ENCODE measurements around the gene COLEC12. TPM values are rescaled to one million over a fixed set of nuclear protein-coding genes. Genes with fewer than 3 reads are reported as not detected.

COLEC12 gene
- total RNA-seq, 1 experiment from 2014 or later = not detected

GRCh38 chr18:457521-458412, 42.7 kb downstream of the COLEC12 start (continued):
- TF ChIP-seq REST (IDR thresholded peaks at IDR 0.05; ENCODE audit: low read depth) (no peak), CTCF (IDR thresholded peaks at IDR 0.05 in 2 of 3, conservative IDR thresholded peaks at IDR 0.05 in 1 of 3; ENCODE audit: borderline replicate concordance in 1 of 3, insufficient read depth in 1 of 3, low read depth in 2 of 3, low read length in 2 of 3) (no peak), FOSL1 (IDR thresholded peaks at IDR 0.05; ENCODE audit: low read depth) (no peak)

- H3K36me3 ChIP-seq (ENCODE audit: control insufficient read depth in 1 of 2, insufficient read depth in 2 of 2, low read length in 2 of 2) = no peaks in the 10 kb centered on the region
- no peak overlapping the region for H3K27ac ChIP-seq (ENCODE audit: low read depth, low read length)
- no peak overlapping the region for H3K4me3 ChIP-seq (replicated peaks in 1 of 2; ENCODE audit: low read depth in 1 of 2, low read length in 2 of 2)
- no peaks in the 10 kb centered on the region for H3K9me2 ChIP-seq (ENCODE audit: insufficient read depth)
- H3K9ac ChIP-seq (ENCODE audit: low read length) = no peak overlapping the region
- H3K4me1 ChIP-seq (ENCODE audit: control insufficient read depth in 1 of 2, insufficient read depth in 2 of 2, low read length in 2 of 2) = no peaks in the 10 kb centered on the region
- intact Hi-C loops (cut with micrococcal nuclease) = no loop called here
- no peak overlapping the region for H2AFZ ChIP-seq (ENCODE audit: low read depth, low read length, poor library complexity, severe bottlenecking)
- no peaks in the 10 kb centered on the region for H3K9me3 ChIP-seq (ENCODE audit: control insufficient read depth in 1 of 2, insufficient read depth in 1 of 2, low read depth in 1 of 2, low read length in 2 of 2)
- H3K4me2 ChIP-seq (ENCODE audit: low read length) = no peak overlapping the region
- BruUV-seq (replicated peaks) = no TSS peak
- no peaks in the 10 kb centered on the region for H3K79me2 ChIP-seq (ENCODE audit: insufficient read depth, low read length)
- ChIA-PET RAD21 (ENCODE audit: low non-redundant PET in 1 of 2, low total read pairs in 2 of 2, uncharacterized antibody in 2 of 2, unreplicated experiment in 2 of 2) (no interaction called here), CTCF (no interaction called here), POLR2A (no interaction called here)
- DNase-seq (ENCODE audit: low read depth, low spot score) = no peak
- no peak for ATAC-seq
- peaks cover 27% of the 10 kb centered on the region; the same call in 1 of the 2 replicates for H3K27me3 ChIP-seq (ENCODE audit: insufficient read depth, low read length)
- H4K20me1 ChIP-seq (ENCODE audit: insufficient read depth) = no peaks in the 10 kb centered on the region
- TF ChIP-seq SP1 (IDR thresholded peaks at IDR 0.05; ENCODE audit: low read depth) = no peak
- no peak for TF ChIP-seq MAX (IDR thresholded peaks at IDR 0.05)
- TF ChIP-seq RAD21 (IDR thresholded peaks at IDR 0.05; ENCODE audit: low read depth) = no peak
- no peak for TF ChIP-seq REST (IDR thresholded peaks at IDR 0.05; ENCODE audit: low read depth)
- no peak for TF ChIP-seq ATF3 (IDR thresholded peaks at IDR 0.05)
- no peak for TF ChIP-seq EZH2phosphoT487 (IDR thresholded peaks at IDR 0.05; ENCODE audit: borderline replicate concordance)
- TF ChIP-seq CEBPB (IDR thresholded peaks at IDR 0.05; ENCODE audit: low read depth) = no peak
- no peak for TF ChIP-seq CBX3 (IDR thresholded peaks at IDR 0.05; ENCODE audit: low read depth)
- TF ChIP-seq ZFX (IDR thresholded peaks at IDR 0.05) = no peak
- TF ChIP-seq TCF7L2 (IDR thresholded peaks at IDR 0.05; ENCODE audit: borderline replicate concordance, extremely low read depth, insufficient read depth, insufficient read length) = no peak
- TF ChIP-seq ELF1 (IDR thresholded peaks at IDR 0.05; ENCODE audit: borderline replicate concordance, low read depth) = no peak
- no peak for TF ChIP-seq EGR1 (IDR thresholded peaks at IDR 0.05; ENCODE audit: low read depth)
- no peak for TF ChIP-seq ZNF274 (IDR thresholded peaks at IDR 0.05; ENCODE audit: low read depth, low read length)
Measured at GRCh38 chr18:457140-457519, 43.4 kb downstream of the COLEC12 start.

All from HCT116 (cell line).